GM12878 (cell line): Measurements from ENCODE around the gene CTBS. TPM values are rescaled to one million over a fixed set of nuclear protein-coding genes. Genes with fewer than 3 reads are reported as not detected.

Experiments
- ATAC-seq: fragments of 200-7000 bp; cut with Tn5 transposase; 3 replicates; pipeline ENCODE4 v1.9.1; 2020; ENCODE audit warnings: mild to moderate bottlenecking, moderate library complexity
- BruUV-seq: library from RNA; stranded (reverse); fragments of 400-500 nt; replicated peaks from 2 replicates; lab custom pipeline; 2021; lab: Mats Ljungman, UMichigan
- CTCF ChIA-PET: fragments of 300-600 bp; sonication (Branson Sonifier 250); formaldehyde crosslinking; extraction: SDS; loops from one replicate; lab custom pipeline; 2021; ENCODE audit warnings: inconsistent platforms; lab: Yijun Ruan, JAX
- POLR2A ChIA-PET: fragments of 350-600 bp; formaldehyde crosslinking; extraction: SDS; loops from one replicate; lab custom pipeline; 2021; ENCODE audit warnings: inconsistent platforms; lab: Charles Lee
- RAD21 ChIA-PET: fragments of 300-600 bp; sonication (Branson Sonifier 250); formaldehyde crosslinking; loops from one replicate; lab custom pipeline; 2023; ENCODE audit warnings: antibody characterized with exemption; ENCODE audit not compliant: unreplicated experiment; lab: Charles Lee
- SMC1A ChIA-PET: fragments of 300-600 bp; sonication (Branson Sonifier 250); formaldehyde crosslinking; loops from one replicate; lab custom pipeline; 2023; ENCODE audit not compliant: unreplicated experiment, uncharacterized antibody; lab: Charles Lee
- DNase-seq: peaks from one replicate; pipeline ENCODE4 v3.0.0-alpha.2; 2011; ENCODE audit warnings: low read depth, low spot score
- FAIRE-seq: peaks from 3 replicates; lab custom pipeline; 2011; peaks lifted over from hg19 to GRCh38; lab: Jason Lieb, UNC
- H2AFZ ChIP-seq: 2 replicates; pipeline ENCODE4 v1.6.0; 2011; ENCODE audit warnings: low read depth, low read length, control low read depth; ENCODE audit not compliant: control insufficient read depth
- H3K27ac ChIP-seq: 2 replicates; pipeline ENCODE4 v1.5.1; 2011; ENCODE audit warnings: control low read depth; ENCODE audit not compliant: control insufficient read depth, insufficient read depth
- H3K27me3 ChIP-seq, 2 experiments: replicated peaks in 1 of 2; 2 replicates each; pipeline versions ENCODE4 v1.6.0 to v1.6.1; 2011; ENCODE audit warnings: low read length in 1 of 2; ENCODE audit not compliant: control insufficient read depth in 2 of 2, insufficient read depth in 2 of 2
- H3K36me3 ChIP-seq, 2 experiments: 2 replicates each; pipeline ENCODE4 v1.5.1; 2011; ENCODE audit warnings: low read length in 1 of 2; ENCODE audit not compliant: control insufficient read depth in 2 of 2, insufficient read depth in 2 of 2
- H3K4me1 ChIP-seq: 2 replicates; pipeline ENCODE4 v1.6.1; 2011; ENCODE audit warnings: mild to moderate bottlenecking, low read length, moderate library complexity, mixed read lengths; ENCODE audit not compliant: control insufficient read depth, insufficient read depth
- H3K4me2 ChIP-seq: 2 replicates; pipeline ENCODE4 v1.6.0; 2011; ENCODE audit warnings: control low read depth; ENCODE audit not compliant: control insufficient read depth, insufficient read depth
- H3K4me3 ChIP-seq: fragments of 200-600 bp; sonication (generic); 2 replicates; pipeline ENCODE4 v1.5.1; 2016
- H3K79me2 ChIP-seq: 2 replicates; pipeline ENCODE4 v1.6.0; 2011; ENCODE audit warnings: low read length; ENCODE audit not compliant: control insufficient read depth, insufficient read depth
- H3K9ac ChIP-seq: 2 replicates; pipeline ENCODE4 v1.8.0; 2011; ENCODE audit warnings: low read length, control low read depth, mixed read lengths; ENCODE audit not compliant: control insufficient read depth, insufficient read depth
- H3K9me3 ChIP-seq: replicated peaks from 3 replicates; pipeline ENCODE4 v1.5.1; 2011; ENCODE audit warnings: mild to moderate bottlenecking, low read length; ENCODE audit not compliant: control insufficient read depth, insufficient read depth
- H4K20me1 ChIP-seq: 2 replicates; pipeline ENCODE4 v1.6.0; 2011; ENCODE audit not compliant: control insufficient read depth, insufficient read depth
- CHD2 ChIP-seq: IDR thresholded peaks from 2 replicates; pipeline ENCODE4 v1.6.1; 2011; ENCODE audit warnings: low read depth, low read length, improper control_type of control experiment, borderline replicate concordance
- CREM ChIP-seq: IDR thresholded peaks from 2 replicates; pipeline ENCODE4 v1.6.1; 2014; ENCODE audit warnings: antibody characterized with exemption, low read depth
- EGR1 ChIP-seq, 2 experiments: IDR thresholded peaks; 1 replicate in 1 of 2; 2 replicates in 1 of 2; pipeline ENCODE4 v1.6.1; 2011 to 2012; ENCODE audit warnings: low read depth in 2 of 2, low read length in 2 of 2, borderline replicate concordance in 1 of 2, mild to moderate bottlenecking in 1 of 2, moderate library complexity in 1 of 2
- ESRRA ChIP-seq: IDR thresholded peaks from 2 replicates; pipeline ENCODE4 v1.6.1; 2012; ENCODE audit warnings: mild to moderate bottlenecking, low read length, improper control_type of control experiment
- GABPA ChIP-seq: IDR thresholded peaks from 2 replicates; pipeline ENCODE4 v1.6.1; 2014; ENCODE audit warnings: antibody characterized with exemption, low read depth, mild to moderate bottlenecking, inconsistent platforms
- IKZF2 ChIP-seq, 2 experiments: fragments of 450-650 bp; IDR thresholded peaks; 2 replicates each; pipeline ENCODE4 v1.6.1; 2017; ENCODE audit warnings: mild to moderate bottlenecking in 2 of 2, moderate library complexity in 2 of 2
- MEF2A ChIP-seq: IDR thresholded peaks from 2 replicates; pipeline ENCODE4 v1.6.1; 2011; ENCODE audit warnings: low read depth, mild to moderate bottlenecking, low read length, moderate library complexity; ENCODE audit not compliant: insufficient read depth
- POLR2AphosphoS5 ChIP-seq: IDR thresholded peaks from 2 replicates; pipeline ENCODE4 v1.6.1; 2011; ENCODE audit warnings: mild to moderate bottlenecking, low read length, inconsistent platforms
- RCOR1 ChIP-seq: conservative IDR thresholded peaks from 2 replicates; pipeline ENCODE4 v1.6.1; 2012; ENCODE audit warnings: low read depth, low read length, improper control_type of control experiment
- TAF1 ChIP-seq: IDR thresholded peaks from 2 replicates; pipeline ENCODE4 v1.6.1; 2011; ENCODE audit warnings: mild to moderate bottlenecking, low read depth, low read length, borderline replicate concordance
- ZNF622 ChIP-seq: fragments of 450-650 bp; IDR thresholded peaks from 2 replicates; pipeline ENCODE4 v1.6.1; 2017; ENCODE audit warnings: mild to moderate bottlenecking, inconsistent platforms
- WGBS: methylation state at CpG from one replicate; pipeline ENCODE4 v1.1.6; 2016; ENCODE audit warnings: low lambda C conversion rate; ENCODE audit not compliant: insufficient replicate concordance, insufficient coverage; ENCODE audit errors: missing lambda C conversion rate; 5-methylcytosine and 5-hydroxymethylcytosine counted together
- in situ Hi-C: fragments of 300-500 bp; cut with MboI; formaldehyde crosslinking; loops from 9 replicates; pipeline ENCODE4 v1.14.3; 2018; ENCODE audit warnings: mixed read lengths
- intact Hi-C: fragments of 100-400 bp; cut with micrococcal nuclease; formaldehyde crosslinking; loops from one replicate; pipeline ENCODE4 v1.14.2; 2022; ENCODE audit not compliant: unreplicated experiment
- polyA plus RNA-seq, 11 experiments: library from polyadenylated mRNA; depleted of rRNA in 4 of 11; unstranded in 6 of 11; stranded (reverse) in 5 of 11; fragments of >200 nt; fragmentation: Nextera tagmentation in 4 of 11; fragmentation: Illumina TruSeq in 1 of 11; extraction: Ambion mirVana in 4 of 11; extraction: Trizol in 1 of 11; gene quantifications; 1 replicate in 1 of 11; 2 replicates in 10 of 11; pipeline versions ENCODE4 v1.2.1 to v1.2.3, GENCODE V29; 2011 to 2016; ENCODE audit warnings: inconsistent platforms in 2 of 11, missing spikeins in 2 of 11, low read depth in 1 of 11
- total RNA-seq, 4 experiments: library from RNA; depleted of rRNA in 3 of 4; stranded (reverse); fragments of >200 nt in 3 of 4; fragmentation: Illumina TruSeq in 1 of 4; extraction: Trizol in 1 of 4; gene quantifications; 2 replicates each; pipeline versions ENCODE4 v1.2.1 to v1.2.3, GENCODE V29; 2013 to 2021
- TF ChIP-seq, protein P1 (sequence below): fragments of 450-650 bp; IDR thresholded peaks from 2 replicates; pipeline ENCODE4 v1.6.1; 2017; ENCODE audit warnings: mild to moderate bottlenecking, moderate library complexity
- TF ChIP-seq, protein P2 (sequence below): IDR thresholded peaks from 2 replicates; pipeline ENCODE4 v1.6.1; 2012; ENCODE audit warnings: low read depth, low read length, improper control_type of control experiment
- TF ChIP-seq, protein P3 (sequence below), 3 experiments: IDR thresholded peaks in 2 of 3; conservative IDR thresholded peaks in 1 of 3; 2 replicates each; pipeline ENCODE4 v1.5.1; 2011; ENCODE audit warnings: low read depth in 3 of 3, low read length in 3 of 3, mild to moderate bottlenecking in 3 of 3, control low read depth in 2 of 3, moderate library complexity in 2 of 3, inconsistent platforms in 1 of 3, mixed read lengths in 1 of 3; ENCODE audit not compliant: control insufficient read depth in 2 of 3, insufficient read depth in 1 of 3; ENCODE audit errors: extremely low read depth in 1 of 3
- TF ChIP-seq, protein P4 (sequence below): fragments of 150-350 bp; IDR thresholded peaks from 2 replicates; pipeline ENCODE4 v1.6.1; 2014; ENCODE audit warnings: mild to moderate bottlenecking, low read depth, low read length

Gene CTBS
- total and polyA plus RNA-seq, 10 of the 15 experiments (the other 5 are each of a cell fraction or from before 2014, with no cell fraction given), result 4.3 to 21.2 (median 12.3) TPM

DNA sequence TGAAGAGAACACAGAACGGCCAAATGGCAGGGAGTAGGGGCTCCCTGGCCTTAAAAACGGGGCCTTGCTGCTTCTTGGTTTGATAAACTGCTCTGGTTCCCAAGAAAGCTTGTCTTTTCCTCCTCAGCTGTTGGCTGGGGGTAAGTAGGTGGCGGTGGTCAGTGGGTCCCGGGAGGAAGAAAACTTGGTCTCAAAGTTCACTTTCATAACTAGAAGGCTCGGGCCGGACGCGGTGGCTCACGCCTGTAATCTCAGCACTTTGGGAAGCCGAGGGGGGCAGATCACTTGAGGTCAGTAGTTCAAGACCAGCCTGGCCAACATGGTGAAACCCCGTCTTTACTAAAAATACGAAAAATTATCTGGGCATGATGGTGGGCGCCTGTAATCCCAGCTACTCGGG, 47.3 kb upstream of the CTBS start:
- ATAC-seq, result no peak
- SMC1A ChIA-PET, result interaction anchor here (0.9 to 4.8 kb wide), 6 partner anchors 65 to 373 kb away, joined by 3 to 26 read pairs (median 6); partner anchors contain the start of gene SPATA1
- Histone ChIP-seq H2AFZ (no peak overlapping the region), H3K9me3 (no peaks in the 10 kb centered on the region), H3K4me3 (no peak overlapping the region), H3K9ac (no peak overlapping the region), H3K27ac (no peak overlapping the region), H3K36me3 (no peaks in the 10 kb centered on the region), H4K20me1 (no peaks in the 10 kb centered on the region), H3K4me2 (no peak overlapping the region), H3K79me2 (no peaks in the 10 kb centered on the region), H3K27me3 (no peaks in the 10 kb centered on the region; a peak in 1 of 4 replicates), H3K4me1 (no peaks in the 10 kb centered on the region)
- CTCF ChIA-PET, result interaction anchor here (0.9 to 5.7 kb wide), 7 partner anchors 13 to 187 kb away, joined by 3 to 48 read pairs (median 4); no protein-coding TSS in a partner anchor
- intact Hi-C loops, result loop anchor here (2.0 to 10.0 kb wide), 7 partner anchors 49 to 717 kb away; partner anchors contain the start of genes GNG5, PRKACB and SPATA1
- POLR2A ChIA-PET, result interaction anchor here (1.0 kb wide), 1 partner anchor 115 kb away, joined by 3 read pairs; the partner anchor contains the start of genes GNG5 and SPATA1
- 51% methylated on average over 14 of the region's 14 CpGs for WGBS
- no TSS peak for BruUV-seq
- no peak for FAIRE-seq
- RAD21 ChIA-PET, result interaction anchor here (1.3 to 1.7 kb wide), 3 partner anchors 132 to 185 kb away, joined by 3 to 5 read pairs (median 3); no protein-coding TSS in a partner anchor
- in situ Hi-C loops, result loop anchor here (10.0 kb wide), 1 partner anchor 477 kb away; the partner anchor contains the start of gene PRKACB
- TF ChIP-seq CREM (no peak), MEF2A (no peak), POLR2AphosphoS5 (no peak), ZNF622 (no peak), IKZF2 (IDR thresholded peaks at IDR 0.05) (no peak), CHD2 (no peak), ESRRA (no peak), EGR1 (IDR thresholded peaks at IDR 0.05; ENCODE audit: borderline replicate concordance in 1 of 2, low read depth in 2 of 2, low read length in 2 of 2) (no peak), GABPA (no peak), RCOR1 (no peak), TAF1 (no peak)
- TF ChIP-seq, protein P1, sequence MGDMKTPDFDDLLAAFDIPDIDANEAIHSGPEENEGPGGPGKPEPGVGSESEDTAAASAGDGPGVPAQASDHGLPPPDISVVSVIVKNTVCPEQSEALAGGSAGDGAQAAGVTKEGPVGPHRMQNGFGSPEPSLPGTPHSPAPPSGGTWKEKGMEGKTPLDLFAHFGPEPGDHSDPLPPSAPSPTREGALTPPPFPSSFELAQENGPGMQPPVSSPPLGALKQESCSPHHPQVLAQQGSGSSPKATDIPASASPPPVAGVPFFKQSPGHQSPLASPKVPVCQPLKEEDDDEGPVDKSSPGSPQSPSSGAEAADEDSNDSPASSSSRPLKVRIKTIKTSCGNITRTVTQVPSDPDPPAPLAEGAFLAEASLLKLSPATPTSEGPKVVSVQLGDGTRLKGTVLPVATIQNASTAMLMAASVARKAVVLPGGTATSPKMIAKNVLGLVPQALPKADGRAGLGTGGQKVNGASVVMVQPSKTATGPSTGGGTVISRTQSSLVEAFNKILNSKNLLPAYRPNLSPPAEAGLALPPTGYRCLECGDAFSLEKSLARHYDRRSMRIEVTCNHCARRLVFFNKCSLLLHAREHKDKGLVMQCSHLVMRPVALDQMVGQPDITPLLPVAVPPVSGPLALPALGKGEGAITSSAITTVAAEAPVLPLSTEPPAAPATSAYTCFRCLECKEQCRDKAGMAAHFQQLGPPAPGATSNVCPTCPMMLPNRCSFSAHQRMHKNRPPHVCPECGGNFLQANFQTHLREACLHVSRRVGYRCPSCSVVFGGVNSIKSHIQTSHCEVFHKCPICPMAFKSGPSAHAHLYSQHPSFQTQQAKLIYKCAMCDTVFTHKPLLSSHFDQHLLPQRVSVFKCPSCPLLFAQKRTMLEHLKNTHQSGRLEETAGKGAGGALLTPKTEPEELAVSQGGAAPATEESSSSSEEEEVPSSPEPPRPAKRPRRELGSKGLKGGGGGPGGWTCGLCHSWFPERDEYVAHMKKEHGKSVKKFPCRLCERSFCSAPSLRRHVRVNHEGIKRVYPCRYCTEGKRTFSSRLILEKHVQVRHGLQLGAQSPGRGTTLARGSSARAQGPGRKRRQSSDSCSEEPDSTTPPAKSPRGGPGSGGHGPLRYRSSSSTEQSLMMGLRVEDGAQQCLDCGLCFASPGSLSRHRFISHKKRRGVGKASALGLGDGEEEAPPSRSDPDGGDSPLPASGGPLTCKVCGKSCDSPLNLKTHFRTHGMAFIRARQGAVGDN, result no peak
- TF ChIP-seq, protein P2, sequence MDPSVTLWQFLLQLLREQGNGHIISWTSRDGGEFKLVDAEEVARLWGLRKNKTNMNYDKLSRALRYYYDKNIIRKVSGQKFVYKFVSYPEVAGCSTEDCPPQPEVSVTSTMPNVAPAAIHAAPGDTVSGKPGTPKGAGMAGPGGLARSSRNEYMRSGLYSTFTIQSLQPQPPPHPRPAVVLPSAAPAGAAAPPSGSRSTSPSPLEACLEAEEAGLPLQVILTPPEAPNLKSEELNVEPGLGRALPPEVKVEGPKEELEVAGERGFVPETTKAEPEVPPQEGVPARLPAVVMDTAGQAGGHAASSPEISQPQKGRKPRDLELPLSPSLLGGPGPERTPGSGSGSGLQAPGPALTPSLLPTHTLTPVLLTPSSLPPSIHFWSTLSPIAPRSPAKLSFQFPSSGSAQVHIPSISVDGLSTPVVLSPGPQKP, result no peak
- TF ChIP-seq, protein P3, sequence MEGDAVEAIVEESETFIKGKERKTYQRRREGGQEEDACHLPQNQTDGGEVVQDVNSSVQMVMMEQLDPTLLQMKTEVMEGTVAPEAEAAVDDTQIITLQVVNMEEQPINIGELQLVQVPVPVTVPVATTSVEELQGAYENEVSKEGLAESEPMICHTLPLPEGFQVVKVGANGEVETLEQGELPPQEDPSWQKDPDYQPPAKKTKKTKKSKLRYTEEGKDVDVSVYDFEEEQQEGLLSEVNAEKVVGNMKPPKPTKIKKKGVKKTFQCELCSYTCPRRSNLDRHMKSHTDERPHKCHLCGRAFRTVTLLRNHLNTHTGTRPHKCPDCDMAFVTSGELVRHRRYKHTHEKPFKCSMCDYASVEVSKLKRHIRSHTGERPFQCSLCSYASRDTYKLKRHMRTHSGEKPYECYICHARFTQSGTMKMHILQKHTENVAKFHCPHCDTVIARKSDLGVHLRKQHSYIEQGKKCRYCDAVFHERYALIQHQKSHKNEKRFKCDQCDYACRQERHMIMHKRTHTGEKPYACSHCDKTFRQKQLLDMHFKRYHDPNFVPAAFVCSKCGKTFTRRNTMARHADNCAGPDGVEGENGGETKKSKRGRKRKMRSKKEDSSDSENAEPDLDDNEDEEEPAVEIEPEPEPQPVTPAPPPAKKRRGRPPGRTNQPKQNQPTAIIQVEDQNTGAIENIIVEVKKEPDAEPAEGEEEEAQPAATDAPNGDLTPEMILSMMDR (IDR thresholded peaks at IDR 0.05 in 2 of 3, conservative IDR thresholded peaks at IDR 0.05 in 1 of 3; ENCODE audit: control insufficient read depth in 2 of 3, extremely low read depth in 1 of 3, insufficient read depth in 1 of 3, low read depth in 3 of 3, low read length in 3 of 3), result no peak
- TF ChIP-seq, protein P4, sequence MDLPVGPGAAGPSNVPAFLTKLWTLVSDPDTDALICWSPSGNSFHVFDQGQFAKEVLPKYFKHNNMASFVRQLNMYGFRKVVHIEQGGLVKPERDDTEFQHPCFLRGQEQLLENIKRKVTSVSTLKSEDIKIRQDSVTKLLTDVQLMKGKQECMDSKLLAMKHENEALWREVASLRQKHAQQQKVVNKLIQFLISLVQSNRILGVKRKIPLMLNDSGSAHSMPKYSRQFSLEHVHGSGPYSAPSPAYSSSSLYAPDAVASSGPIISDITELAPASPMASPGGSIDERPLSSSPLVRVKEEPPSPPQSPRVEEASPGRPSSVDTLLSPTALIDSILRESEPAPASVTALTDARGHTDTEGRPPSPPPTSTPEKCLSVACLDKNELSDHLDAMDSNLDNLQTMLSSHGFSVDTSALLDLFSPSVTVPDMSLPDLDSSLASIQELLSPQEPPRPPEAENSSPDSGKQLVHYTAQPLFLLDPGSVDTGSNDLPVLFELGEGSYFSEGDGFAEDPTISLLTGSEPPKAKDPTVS, result no peak
- no peak for DNase-seq
